GM21786 (cell line): Measurements from ENCODE around the gene DNHD1.
"Not testable (repeated sequence)": the region's sequence is repeated elsewhere in the genome, so short reads cannot be mapped to it uniquely, and the experiment has no call there.

Experiments used
- ATAC-seq: cut with Tn5 transposase; IDR thresholded peaks from one replicate; pipeline ENCODE4 v1.9.1; 2021; ENCODE audit not compliant: unreplicated experiment

DNHD1 gene

GRCh38 chr11:6481012-6481923 lies 15.8 kb upstream of the DNHD1 start, which contains the start of the genes ARFIP2 and TIMM10B:
ARFIP2 (minus strand) TSS chr11:6481331; CDS start chr11:6480421, 910 bp downstream.
TIMM10B (plus strand) TSS chr11:6481501; CDS start chr11:6481517, 16 bp downstream.
- ATAC-seq: peak; percentile 99

- no peak for ATAC-seq
These were observed 15.2 kb upstream of the DNHD1 start for GRCh38 chr11:6481924-6482275.

- ATAC-seq: no peak
These were observed 14.6 kb upstream of the DNHD1 start for GRCh38 chr11:6482441-6482840.

GRCh38 chr11:6483015-6483414 lies 14.1 kb upstream of the DNHD1 start:
- no peak for ATAC-seq

GRCh38 chr11:6485661-6486060 lies 11.4 kb upstream of the DNHD1 start:
- ATAC-seq: no peak

GRCh38 chr11:6486256-6486655 lies 10.8 kb upstream of the DNHD1 start:
- ATAC-seq: no peak

GRCh38 chr11:6486938-6487337 lies 10.1 kb upstream of the DNHD1 start:
- ATAC-seq: no peak

- ATAC-seq: no peak
These were observed 8.7 kb upstream of the DNHD1 start for GRCh38 chr11:6488342-6488741.

GRCh38 chr11:6488821-6489220 lies 8.3 kb upstream of the DNHD1 start:
- ATAC-seq: no peak

GRCh38 chr11:6489306-6489705 lies 7.8 kb upstream of the DNHD1 start:
- no peak for ATAC-seq

- no peak for ATAC-seq
These were observed 1.0 kb downstream of the DNHD1 start for GRCh38 chr11:6498121-6498520.

- ATAC-seq: no peak
These were observed 1.5 kb downstream of the DNHD1 start for GRCh38 chr11:6498544-6498943.

GRCh38 chr11:6502382-6502781 lies 5.3 kb downstream of the DNHD1 start:
- no peak for ATAC-seq

- ATAC-seq: no peak
These were observed 7.1 kb downstream of the DNHD1 start for GRCh38 chr11:6504166-6504565.

GRCh38 chr11:6505577-6506240 lies 8.6 kb downstream of the DNHD1 start:
- no peak for ATAC-seq

GRCh38 chr11:6516865-6517264 lies 19.8 kb downstream of the DNHD1 start:
- ATAC-seq: no peak

- ATAC-seq: no peak
These were observed 23.2 kb downstream of the DNHD1 start for GRCh38 chr11:6520265-6520664.

- ATAC-seq: not testable (repeated sequence)
These were observed 24.9 kb downstream of the DNHD1 start for GRCh38 chr11:6521946-6522345.

GRCh38 chr11:6523253-6523652 lies 26.2 kb downstream of the DNHD1 start:
- ATAC-seq: no peak

GRCh38 chr11:6526411-6527135 lies 29.5 kb downstream of the DNHD1 start:
- peak; percentile 65 for ATAC-seq

- ATAC-seq: no peak
These were observed 32.2 kb downstream of the DNHD1 start for GRCh38 chr11:6529266-6529665.

- no peak for ATAC-seq
These were observed 33.8 kb downstream of the DNHD1 start for GRCh38 chr11:6530848-6531247.
